ENCODE results near the gene CD248.

DNA sequence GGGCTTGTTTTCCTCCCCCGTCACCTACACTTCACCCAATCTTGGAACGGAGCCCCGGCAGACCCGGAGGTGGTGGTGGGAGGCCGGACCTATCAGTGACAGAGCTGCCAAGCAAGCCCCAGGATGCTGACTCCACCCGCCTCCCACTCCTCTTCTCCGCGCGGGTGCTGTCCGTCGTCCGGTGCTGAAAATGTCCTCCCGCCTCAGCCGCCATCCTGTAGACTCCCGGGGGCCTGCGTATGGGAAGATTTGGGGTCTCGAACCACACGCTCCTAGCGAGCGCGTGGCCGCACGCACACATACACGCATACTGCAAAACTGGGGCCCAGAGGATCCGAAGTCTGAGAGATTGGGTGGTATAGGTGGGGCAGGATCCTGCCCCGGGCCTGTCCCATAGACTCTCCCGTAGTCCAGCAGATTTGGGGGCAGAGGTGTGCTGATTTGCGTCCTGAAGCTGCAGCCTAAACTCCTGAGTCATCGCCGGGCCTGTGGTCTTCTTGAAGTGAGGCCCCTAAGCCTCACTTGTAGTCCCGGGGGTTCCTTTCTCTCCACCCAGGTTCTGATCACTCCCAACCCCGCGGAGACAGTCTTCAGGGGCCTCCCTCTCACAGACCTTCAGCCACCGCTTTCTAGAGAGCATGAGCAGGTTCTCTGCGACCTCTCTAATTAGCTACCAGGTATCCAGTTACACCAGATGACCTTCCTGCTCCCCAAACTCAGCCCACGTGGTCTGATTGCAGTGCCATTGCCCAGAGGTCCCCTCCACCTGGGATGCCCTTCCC, 27.1 kb downstream of the CD248 start:
- TF ChIP-seq RAD21 (conservative IDR thresholded peaks at IDR 0.05 in 1 of 2, IDR thresholded peaks at IDR 0.05 in 1 of 2) (no peak), JUN (IDR thresholded peaks at IDR 0.05) (0 out of 5 replicates have a peak, but pooled peaks of 1 of the 2 experiments have one; percentile 7)
- TF ChIP-seq, protein P1, sequence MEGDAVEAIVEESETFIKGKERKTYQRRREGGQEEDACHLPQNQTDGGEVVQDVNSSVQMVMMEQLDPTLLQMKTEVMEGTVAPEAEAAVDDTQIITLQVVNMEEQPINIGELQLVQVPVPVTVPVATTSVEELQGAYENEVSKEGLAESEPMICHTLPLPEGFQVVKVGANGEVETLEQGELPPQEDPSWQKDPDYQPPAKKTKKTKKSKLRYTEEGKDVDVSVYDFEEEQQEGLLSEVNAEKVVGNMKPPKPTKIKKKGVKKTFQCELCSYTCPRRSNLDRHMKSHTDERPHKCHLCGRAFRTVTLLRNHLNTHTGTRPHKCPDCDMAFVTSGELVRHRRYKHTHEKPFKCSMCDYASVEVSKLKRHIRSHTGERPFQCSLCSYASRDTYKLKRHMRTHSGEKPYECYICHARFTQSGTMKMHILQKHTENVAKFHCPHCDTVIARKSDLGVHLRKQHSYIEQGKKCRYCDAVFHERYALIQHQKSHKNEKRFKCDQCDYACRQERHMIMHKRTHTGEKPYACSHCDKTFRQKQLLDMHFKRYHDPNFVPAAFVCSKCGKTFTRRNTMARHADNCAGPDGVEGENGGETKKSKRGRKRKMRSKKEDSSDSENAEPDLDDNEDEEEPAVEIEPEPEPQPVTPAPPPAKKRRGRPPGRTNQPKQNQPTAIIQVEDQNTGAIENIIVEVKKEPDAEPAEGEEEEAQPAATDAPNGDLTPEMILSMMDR (IDR thresholded peaks at IDR 0.05), result no peak
